NCI-H345 treated with DMSO at 0.1 percent for 48 hours (cell line): ENCODE data around the gene PRRT3.
A peak's percentile ranks its signal among the peaks of the same experiment; 100 is the strongest.
"Not testable (repeated sequence)": the region's sequence is repeated elsewhere in the genome, so short reads cannot be mapped to it uniquely, and the experiment has no call there.

Source experiments
- DNase-seq: peaks from one replicate; lab custom pipeline; 2025; ENCODE audit not compliant: unreplicated experiment; lab: John Stamatoyannopoulos, UW

The PRRT3 gene

GRCh38 chr3:9918261-9919038 is 33.8 kb downstream of the PRRT3 start:
- DNase-seq = no peak

GRCh38 chr3:9917820-9918219 is 34.4 kb downstream of the PRRT3 start:
- DNase-seq = no peak

GRCh38 chr3:9916734-9917680 is 35.2 kb downstream of the PRRT3 start, which contains the start of gene IL17RC:
Gene IL17RC (plus strand): TSS chr3:9917098. CDS start chr3:9917316, 218 bp downstream.
- DNase-seq = peak; percentile 48

GRCh38 chr3:9916346-9916733 is 35.9 kb downstream of the PRRT3 start:
- DNase-seq = no peak

- DNase-seq = no peak
Observed at GRCh38 chr3:9915254-9916141, 36.7 kb downstream of the PRRT3 start.

- no peak for DNase-seq
Observed at GRCh38 chr3:9914559-9915253, 37.5 kb downstream of the PRRT3 start.

GRCh38 chr3:9914011-9914410 is 38.2 kb downstream of the PRRT3 start:
- no peak for DNase-seq

GRCh38 chr3:9913601-9914000 is 38.6 kb downstream of the PRRT3 start:
- no peak for DNase-seq

- no peak for DNase-seq
Observed at GRCh38 chr3:9912294-9912935, 39.8 kb downstream of the PRRT3 start.

- DNase-seq = no peak
Observed at GRCh38 chr3:9911863-9912262, 40.3 kb downstream of the PRRT3 start.

- no peak for DNase-seq
Observed at GRCh38 chr3:9909221-9910013, 42.8 kb downstream of the PRRT3 start.

- DNase-seq = no peak
Observed at GRCh38 chr3:9908286-9908685, 43.9 kb downstream of the PRRT3 start.

- DNase-seq = no peak
Observed at GRCh38 chr3:9906480-9906879, 45.7 kb downstream of the PRRT3 start.

- no peak for DNase-seq
Observed at GRCh38 chr3:9903904-9904303, 48.3 kb downstream of the PRRT3 start.

GRCh38 chr3:9903238-9903624 is 49.0 kb downstream of the PRRT3 start:
- no peak for DNase-seq

GRCh38 chr3:9902372-9903237 is 49.6 kb downstream of the PRRT3 start, which contains the start of gene IL17RE:
Gene IL17RE (plus strand): TSS chr3:9902848. CDS start chr3:9902933, 85 bp downstream.
- DNase-seq = no peak

GRCh38 chr3:9901967-9902366 is 50.2 kb downstream of the PRRT3 start:
- DNase-seq = no peak

GRCh38 chr3:9900965-9901415 is 51.2 kb downstream of the PRRT3 start:
- DNase-seq = not testable (repeated sequence)
